ENCODE results near the gene CNTN5.
"Not testable (repeated sequence)": the region's sequence is repeated elsewhere in the genome, so short reads cannot be mapped to it uniquely, and the experiment has no call there.

The CNTN5 gene

DNA sequence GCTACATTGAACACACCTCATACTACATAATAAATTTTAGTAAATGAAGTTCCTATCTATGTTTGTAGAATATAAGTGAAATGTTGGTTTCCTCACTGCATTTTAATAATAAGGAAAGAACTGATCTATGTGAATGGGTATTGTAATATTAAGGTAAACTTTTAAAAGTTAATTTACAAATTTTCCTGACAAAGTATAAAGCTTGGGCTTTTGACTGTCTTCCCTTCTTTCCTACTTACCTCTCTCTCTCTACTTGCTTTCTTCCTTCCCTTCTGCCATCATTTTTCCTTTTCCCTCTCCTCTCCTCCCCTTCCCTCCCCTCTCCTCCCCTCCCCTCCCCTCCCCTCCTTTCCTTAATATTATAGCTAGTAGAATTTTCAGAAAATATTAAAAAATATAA is 798.2 kb downstream of the CNTN5 start:
- no peak for DNase-seq (ENCODE audit: low spot score)
- TF ChIP-seq, protein P1, sequence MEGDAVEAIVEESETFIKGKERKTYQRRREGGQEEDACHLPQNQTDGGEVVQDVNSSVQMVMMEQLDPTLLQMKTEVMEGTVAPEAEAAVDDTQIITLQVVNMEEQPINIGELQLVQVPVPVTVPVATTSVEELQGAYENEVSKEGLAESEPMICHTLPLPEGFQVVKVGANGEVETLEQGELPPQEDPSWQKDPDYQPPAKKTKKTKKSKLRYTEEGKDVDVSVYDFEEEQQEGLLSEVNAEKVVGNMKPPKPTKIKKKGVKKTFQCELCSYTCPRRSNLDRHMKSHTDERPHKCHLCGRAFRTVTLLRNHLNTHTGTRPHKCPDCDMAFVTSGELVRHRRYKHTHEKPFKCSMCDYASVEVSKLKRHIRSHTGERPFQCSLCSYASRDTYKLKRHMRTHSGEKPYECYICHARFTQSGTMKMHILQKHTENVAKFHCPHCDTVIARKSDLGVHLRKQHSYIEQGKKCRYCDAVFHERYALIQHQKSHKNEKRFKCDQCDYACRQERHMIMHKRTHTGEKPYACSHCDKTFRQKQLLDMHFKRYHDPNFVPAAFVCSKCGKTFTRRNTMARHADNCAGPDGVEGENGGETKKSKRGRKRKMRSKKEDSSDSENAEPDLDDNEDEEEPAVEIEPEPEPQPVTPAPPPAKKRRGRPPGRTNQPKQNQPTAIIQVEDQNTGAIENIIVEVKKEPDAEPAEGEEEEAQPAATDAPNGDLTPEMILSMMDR (IDR thresholded peaks at IDR 0.05; ENCODE audit: extremely low read depth, missing control alignments): no peak

DNA sequence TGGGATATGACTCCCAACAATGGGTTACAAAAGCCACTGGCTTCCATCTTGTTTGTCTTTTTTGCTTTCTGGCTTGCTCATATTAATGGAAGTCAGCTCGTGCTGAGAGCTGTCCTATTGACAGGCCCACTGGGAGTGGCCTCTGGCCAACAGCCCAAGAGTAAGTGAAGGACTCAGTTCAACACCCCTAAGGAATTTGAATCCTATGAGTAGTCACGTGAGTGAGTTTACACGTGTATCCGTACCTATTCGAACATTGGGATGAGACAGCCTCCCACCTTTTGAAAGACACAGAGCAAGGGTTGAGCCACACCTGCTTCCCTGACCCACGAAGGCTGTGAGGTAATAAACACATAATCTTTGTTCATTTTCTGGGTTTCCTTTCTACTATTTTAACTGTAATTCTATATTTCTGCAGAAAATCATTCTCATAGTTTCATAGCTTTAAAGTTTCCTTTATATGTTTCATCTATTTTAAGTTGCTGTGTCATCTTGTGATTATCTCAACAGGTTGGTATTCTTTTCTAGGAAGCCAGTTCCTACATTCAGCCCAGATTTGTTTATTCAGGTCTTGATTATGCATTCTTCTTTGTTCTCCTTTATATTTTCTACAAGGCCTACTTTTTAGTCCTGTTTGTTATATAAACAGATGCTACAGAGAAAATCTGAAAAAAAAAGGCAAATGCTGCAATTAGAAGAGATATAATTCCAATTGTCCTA is 802.3 kb downstream of the CNTN5 start:
- TF ChIP-seq, protein P1 (IDR thresholded peaks at IDR 0.05; ENCODE audit: extremely low read depth, missing control alignments): no peak
- DNase-seq (ENCODE audit: low spot score): no peak

DNA sequence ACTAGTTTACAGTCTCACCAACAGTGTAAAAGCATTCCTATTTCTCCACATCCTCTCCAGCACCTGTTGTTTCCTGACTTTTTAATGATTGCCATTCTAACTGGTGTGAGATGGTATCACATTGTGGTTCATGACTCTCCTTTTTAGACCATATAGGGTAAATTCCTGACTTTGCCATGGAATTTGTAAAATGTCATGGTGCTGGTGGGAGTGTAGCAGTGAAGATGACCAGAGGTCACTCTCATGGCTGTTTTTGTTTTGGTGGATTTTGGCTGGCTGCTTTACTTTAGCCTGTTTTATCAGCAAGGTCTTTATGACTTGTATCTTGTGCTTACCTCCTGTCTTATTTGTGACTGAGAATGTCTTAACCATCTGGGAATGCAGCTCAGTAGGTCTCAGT is 816.0 kb downstream of the CNTN5 start:
- not testable (repeated sequence) for DNase-seq (ENCODE audit: low spot score)

DNA sequence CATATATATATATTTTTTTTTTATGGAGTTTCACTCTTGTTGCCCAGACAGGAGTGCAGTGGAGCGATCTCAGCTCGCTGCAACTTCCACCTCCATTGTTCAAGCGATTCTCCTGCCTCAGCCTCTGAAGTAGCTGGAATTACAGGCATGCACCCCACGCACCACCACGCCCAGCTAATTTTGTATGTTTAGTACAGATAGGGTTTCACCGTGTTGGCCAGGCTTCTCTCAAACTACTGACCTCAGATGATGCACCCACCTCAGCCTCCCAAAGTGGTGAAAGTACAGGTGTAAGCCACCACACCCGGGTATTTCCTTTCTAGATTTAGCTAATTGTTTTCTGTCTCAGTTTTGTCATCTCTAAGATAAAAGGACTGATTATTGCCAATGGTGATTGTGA is 821.1 kb downstream of the CNTN5 start:
- DNase-seq (ENCODE audit: low spot score): no peak
- TF ChIP-seq, protein P1 (IDR thresholded peaks at IDR 0.05; ENCODE audit: extremely low read depth, missing control alignments): no peak

DNA sequence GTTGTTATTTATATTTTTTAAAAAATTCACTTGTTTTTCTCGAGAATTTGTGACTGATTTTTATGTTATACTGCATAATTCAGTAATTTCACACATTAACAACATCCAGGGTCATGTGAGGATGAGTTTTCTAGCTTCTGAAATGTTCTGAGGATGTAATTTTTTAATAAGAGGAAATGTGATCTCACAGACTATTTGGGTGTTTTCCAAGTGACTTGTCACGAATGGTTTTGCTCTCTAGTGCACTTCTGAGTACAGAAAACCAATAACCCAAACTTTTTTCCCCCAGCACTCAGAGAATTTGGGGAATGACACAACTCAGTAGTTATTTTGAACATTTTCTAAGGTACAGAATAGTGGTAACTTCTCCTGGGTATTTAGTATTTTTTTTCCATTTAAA is 845.2 kb downstream of the CNTN5 start:
- no peak for DNase-seq (ENCODE audit: low spot score)
- TF ChIP-seq, protein P1 (IDR thresholded peaks at IDR 0.05; ENCODE audit: extremely low read depth, missing control alignments): no peak

DNA sequence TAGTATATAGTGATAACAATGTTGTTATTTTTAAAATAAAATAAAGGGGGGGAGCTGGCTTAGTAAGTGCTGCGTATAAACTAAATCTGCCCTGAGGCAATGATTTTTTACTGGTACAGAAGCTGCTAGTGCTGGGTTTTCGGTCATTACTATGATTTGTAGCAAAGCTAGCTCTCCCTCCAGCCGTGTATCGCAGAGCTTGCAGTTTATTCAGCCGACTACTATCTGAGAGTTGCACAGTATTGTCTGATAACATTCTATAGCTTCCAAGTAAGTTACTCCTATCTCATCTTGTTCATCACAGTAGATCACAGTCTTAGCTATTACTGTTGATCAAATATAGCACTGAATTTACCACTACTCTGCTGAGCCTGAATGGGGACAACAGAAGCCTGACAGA is 860.9 kb downstream of the CNTN5 start:
- no peak for DNase-seq (ENCODE audit: low spot score)
- TF ChIP-seq, protein P1 (IDR thresholded peaks at IDR 0.05; ENCODE audit: extremely low read depth, missing control alignments): no peak

DNA sequence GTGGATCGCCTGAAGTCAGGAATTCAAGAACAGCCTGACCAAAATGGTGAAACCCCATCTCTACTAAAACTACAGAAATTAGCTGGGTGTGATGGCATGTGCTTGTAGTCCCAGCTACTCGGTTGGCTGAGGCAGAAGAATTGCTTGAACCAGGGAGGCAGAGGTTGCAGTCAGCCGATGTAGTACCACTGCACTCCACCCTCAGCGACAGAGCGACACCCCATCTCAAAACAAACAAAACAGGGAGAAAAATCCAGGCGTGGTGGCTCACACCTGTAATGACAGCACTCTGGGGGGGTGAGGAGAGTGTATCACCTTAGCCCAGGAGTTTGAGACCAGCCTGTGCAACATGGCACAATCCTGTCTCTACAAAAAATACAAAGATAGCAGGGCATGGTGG is 864.0 kb downstream of the CNTN5 start:
- no peak for DNase-seq (ENCODE audit: low spot score)
- TF ChIP-seq, protein P1 (IDR thresholded peaks at IDR 0.05; ENCODE audit: extremely low read depth, missing control alignments): no peak

DNA sequence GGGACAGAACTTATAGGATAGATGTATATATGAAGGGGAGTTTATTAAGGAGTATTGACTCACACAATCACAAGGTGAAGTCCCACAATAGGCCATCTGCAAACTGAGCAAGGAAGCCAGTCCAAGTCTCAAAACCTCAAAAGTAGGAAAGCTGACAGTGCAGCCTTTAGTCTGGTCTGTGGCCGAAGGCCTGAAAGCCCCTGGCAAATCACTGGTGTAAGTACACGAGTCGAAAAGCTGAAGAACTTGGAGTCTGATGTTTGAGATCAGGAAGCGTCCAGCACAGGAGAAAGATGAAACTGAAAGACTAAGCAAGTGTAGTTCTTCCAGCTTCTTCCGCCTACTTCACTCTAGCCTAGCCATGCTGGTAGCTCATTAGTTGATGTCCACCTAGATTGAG is 866.7 kb downstream of the CNTN5 start:
- no peak for DNase-seq (ENCODE audit: low spot score)
- TF ChIP-seq, protein P1 (IDR thresholded peaks at IDR 0.05; ENCODE audit: extremely low read depth, missing control alignments): no peak
